SKM-1 (cell line): ENCODE measurements around the gene BTNL2.
"Not testable (repeated sequence)": the region's sequence is repeated elsewhere in the genome, so short reads cannot be mapped to it uniquely, and the experiment has no call there.

Experiments
- DNase-seq: peaks from one replicate; lab custom pipeline; 2025; ENCODE audit not compliant: unreplicated experiment; lab: John Stamatoyannopoulos, UW

The BTNL2 gene

GRCh38 chr6:32406857-32407256 is at the start of gene BTNL2:
Gene BTNL2 (minus strand): TSS chr6:32407181. CDS start chr6:32407123, 58 bp downstream.
- DNase-seq, result no peak

- DNase-seq, result no peak
Measured at GRCh38 chr6:32449088-32449736, 42.2 kb upstream of the BTNL2 start.

GRCh38 chr6:32447932-32448331 is 41.0 kb upstream of the BTNL2 start:
- no peak for DNase-seq

DNA sequence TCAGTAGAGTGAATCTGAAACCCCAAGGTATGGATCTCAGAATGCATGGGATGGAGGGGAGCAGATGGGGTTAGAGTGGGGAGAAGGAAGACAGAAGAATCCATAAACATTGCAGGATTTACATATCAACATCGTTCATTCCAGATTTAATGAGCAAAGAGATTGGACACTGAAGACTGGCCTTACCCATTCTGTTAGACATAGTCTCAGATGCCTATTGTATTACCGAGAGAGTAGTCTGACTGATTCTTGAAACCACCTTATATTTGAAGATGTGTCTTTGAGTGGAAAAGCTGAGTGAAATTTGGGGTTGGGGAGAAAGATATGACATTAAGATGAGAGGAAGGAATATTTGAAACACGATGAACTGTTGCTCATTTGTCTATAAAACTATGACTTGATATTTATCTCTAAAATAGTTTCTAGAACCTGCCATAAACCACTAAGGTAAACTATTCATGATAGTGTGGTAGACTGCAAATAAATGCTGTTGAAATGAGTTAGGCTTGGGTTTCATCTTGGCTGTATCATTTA is 38.4 kb upstream of the BTNL2 start:
- no peak for DNase-seq

- DNase-seq, result no peak
Measured at GRCh38 chr6:32444433-32444832, 37.5 kb upstream of the BTNL2 start.

DNA sequence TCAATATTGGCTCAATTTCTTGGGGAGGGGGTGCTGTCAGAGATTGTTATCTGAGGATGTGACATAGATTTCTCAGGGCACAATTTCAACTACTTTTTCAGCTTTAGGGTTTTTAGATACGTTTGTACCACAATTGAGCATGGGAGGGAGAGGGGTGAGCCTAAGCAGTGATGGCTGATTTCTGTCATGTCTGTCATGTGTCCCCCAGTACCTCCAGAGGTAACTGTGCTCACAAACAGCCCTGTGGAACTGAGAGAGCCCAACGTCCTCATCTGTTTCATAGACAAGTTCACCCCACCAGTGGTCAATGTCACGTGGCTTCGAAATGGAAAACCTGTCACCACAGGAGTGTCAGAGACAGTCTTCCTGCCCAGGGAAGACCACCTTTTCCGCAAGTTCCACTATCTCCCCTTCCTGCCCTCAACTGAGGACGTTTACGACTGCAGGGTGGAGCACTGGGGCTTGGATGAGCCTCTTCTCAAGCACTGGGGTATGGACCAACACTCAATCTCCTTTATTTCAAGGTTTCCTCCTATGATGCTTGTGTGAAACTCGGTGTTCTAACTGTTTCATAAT is 36.1 kb upstream of the BTNL2 start:
- no peak for DNase-seq

GRCh38 chr6:32442243-32442667 is 35.3 kb upstream of the BTNL2 start:
- no peak for DNase-seq

- peak; percentile 57 for DNase-seq
Measured at GRCh38 chr6:32439602-32440214, 32.7 kb upstream of the BTNL2 start, which contains the start of gene HLA-DRA. Gene HLA-DRA (plus strand): TSS chr6:32439887. CDS start chr6:32439951, 64 bp downstream.

DNA sequence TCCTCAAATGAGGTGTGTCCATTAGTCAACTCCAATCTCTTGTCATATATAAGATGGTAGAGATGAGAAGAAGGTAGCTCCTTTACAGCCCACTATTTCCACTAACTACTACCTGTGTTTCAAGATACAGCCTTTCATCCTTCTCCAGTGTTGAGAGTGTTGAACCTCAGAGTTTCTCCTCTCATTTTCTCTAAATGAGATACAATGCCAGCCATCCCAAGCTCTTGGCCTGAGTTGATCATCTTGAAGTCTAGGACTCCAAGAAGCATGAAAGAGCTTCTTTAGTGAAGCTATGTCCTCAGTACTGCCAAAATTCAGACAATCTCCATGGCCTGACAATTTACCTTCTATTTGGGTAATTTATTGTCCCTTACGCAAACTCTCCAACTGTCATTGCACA is 32.2 kb upstream of the BTNL2 start:
- no peak for DNase-seq

DNA sequence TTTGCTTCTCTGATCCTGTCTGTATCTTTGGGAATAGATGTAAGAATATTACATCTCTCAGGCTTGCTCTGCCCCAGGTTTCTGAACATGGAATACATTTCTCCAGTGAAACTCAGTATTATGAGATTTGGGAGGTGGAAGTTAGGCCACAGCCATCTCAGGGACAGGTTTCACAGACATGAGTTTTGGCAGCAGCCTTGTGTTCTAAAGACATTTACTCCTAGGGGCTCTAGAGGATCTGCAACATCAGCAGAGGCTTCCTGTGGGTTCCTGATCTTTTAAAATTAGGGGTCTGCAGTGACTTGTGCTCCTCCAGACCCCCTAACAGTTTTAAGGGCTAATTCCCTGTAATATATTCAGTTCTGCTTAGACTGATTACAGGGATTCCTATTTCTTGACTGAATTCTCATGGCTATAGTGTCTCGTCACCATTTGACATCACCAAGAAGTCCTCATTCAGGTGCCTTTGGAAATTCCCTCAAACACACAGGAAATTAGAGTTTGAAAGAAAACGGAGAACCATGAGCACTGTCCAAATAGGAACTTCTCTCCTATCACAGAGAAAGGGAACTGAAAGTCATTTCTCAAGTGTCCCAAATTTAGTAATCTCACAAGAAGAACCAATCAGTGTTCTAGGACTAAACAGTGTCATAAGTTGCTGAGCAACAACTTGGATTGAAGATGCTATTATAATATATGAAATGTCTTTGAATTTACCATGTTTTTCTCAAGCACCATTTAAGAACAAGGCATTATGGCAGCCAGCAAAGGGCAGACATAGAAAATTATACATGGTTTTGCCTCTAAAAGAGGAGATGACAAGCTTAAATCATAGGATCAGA is 30.2 kb upstream of the BTNL2 start:
- DNase-seq, result peak; percentile 78

DNA sequence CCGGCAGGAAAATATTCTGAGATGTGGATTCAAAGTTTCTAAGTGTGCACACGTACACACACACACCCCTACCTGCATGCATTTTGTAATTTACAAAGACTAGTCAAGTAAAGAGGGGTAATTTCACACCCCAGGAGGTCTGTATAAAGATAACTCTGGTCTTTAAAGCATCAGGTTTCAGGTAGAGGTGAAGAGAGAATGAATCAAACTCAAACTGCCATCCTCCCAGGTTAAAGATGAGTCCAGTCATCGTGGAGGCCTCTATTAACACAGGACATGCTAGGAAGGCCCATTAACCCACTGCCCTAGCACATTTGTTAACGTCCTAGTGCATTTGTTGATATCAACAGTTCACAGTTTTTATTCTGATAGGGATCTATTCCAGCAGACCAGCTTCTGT is 29.2 kb upstream of the BTNL2 start:
- no peak for DNase-seq

GRCh38 chr6:32433950-32434349 is 27.0 kb upstream of the BTNL2 start:
- DNase-seq, result not testable (repeated sequence)

DNA sequence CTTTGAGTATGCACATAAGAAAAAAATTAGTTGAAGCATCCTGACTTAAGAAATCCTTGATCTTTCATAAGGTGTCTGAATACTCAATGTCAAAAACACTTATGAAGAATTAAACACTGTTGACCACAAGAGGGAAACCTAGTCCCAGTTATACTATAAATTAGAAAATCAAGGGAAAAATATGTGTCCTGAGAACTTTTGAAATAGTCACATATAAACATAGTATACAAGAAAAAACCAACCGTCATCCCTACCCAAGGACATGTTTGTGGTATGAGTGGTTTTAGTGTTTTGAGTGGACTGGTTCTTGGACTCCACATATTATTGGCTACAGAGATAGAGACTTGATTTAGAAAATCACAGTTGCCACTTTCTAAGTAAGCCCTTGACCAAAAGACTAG is 25.1 kb upstream of the BTNL2 start:
- peak; percentile 42 for DNase-seq

- no peak for DNase-seq
Measured at GRCh38 chr6:32431142-32431541, 24.2 kb upstream of the BTNL2 start.

DNA sequence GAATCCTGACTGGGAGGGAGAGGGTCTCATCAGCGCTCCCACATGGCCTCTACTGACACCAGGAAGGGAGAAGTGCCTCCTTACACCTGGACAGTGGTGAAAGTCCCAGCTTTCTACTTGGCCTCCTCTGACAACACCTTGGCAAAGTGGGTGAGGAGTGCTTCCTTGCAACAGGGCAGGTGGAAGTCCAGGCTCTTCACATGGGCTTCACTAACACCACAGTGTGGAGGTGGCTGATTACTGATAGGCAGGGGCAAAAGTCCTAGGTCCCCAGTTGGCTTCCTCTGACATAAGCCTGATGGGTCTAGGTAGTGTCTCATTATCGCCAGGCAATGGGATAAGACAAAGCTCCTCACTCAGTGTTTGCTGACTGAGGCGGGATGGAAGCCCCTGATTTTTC is 23.2 kb upstream of the BTNL2 start:
- DNase-seq, result no peak

GRCh38 chr6:32427934-32428474 is 21.0 kb upstream of the BTNL2 start:
- no peak for DNase-seq

DNA sequence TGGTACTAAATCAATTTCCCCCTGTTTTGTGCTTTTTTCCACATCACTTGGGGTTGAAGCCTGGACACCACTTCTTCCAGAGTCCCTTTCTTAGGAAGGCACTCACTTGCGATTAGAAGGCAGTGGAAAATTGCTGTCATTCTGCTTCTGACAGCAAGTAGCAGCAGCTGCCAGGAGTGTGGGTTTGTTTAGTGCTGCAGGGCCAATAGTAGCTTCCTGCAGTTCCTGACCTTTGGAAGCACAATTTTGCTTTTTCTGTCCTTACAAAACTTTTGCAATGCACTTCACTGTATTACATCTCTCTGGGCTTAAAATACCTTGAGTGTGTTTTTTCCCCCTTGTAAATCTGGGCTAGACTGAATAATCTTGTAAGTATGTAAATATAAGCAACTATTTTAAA is 20.2 kb upstream of the BTNL2 start:
- no peak for DNase-seq

GRCh38 chr6:32426338-32426737 is 19.4 kb upstream of the BTNL2 start:
- DNase-seq, result no peak

GRCh38 chr6:32424589-32425300 is 17.8 kb upstream of the BTNL2 start:
- DNase-seq, result no peak

- DNase-seq, result no peak
Measured at GRCh38 chr6:32416036-32416435, 9.1 kb upstream of the BTNL2 start.
